Skeletal muscle tissue (tissue), 4 donors: ENCODE measurements around the gene WFDC5. TPM values are rescaled to one million over a fixed set of nuclear protein-coding genes. Genes with fewer than 3 reads are reported as not detected.

Experiments used
- H3K27ac ChIP-seq: one replicate; pipeline ENCODE4 v1.7.0; 2013; ENCODE audit warnings: mild to moderate bottlenecking, low read depth, low read length, inconsistent platforms
- H3K27me3 ChIP-seq, 3 donors: one replicate each; pipeline ENCODE4 v1.7.0; 2013; ENCODE audit warnings: low read length in 3 of 3; ENCODE audit not compliant: control insufficient read depth in 3 of 3, insufficient read depth in 3 of 3
- H3K36me3 ChIP-seq, 3 donors: one replicate each; pipeline ENCODE4 v1.7.0; 2013; ENCODE audit warnings: low read length in 3 of 3; ENCODE audit not compliant: control insufficient read depth in 3 of 3, insufficient read depth in 3 of 3
- H3K4me1 ChIP-seq, 3 donors: one replicate each; pipeline ENCODE4 v1.7.0; 2013; ENCODE audit warnings: low read length in 3 of 3, mild to moderate bottlenecking in 3 of 3; ENCODE audit not compliant: control insufficient read depth in 3 of 3, insufficient read depth in 3 of 3
- H3K4me3 ChIP-seq, 3 donors: one replicate each; pipeline ENCODE4 v1.7.0; 2013; ENCODE audit warnings: low read length in 3 of 3
- H3K9ac ChIP-seq, 3 donors: one replicate each; pipeline ENCODE4 v1.7.0; 2013; ENCODE audit warnings: low read length in 3 of 3, mild to moderate bottlenecking in 3 of 3, moderate library complexity in 2 of 3, low read depth in 1 of 3
- H3K9me3 ChIP-seq, 3 donors: one replicate each; pipeline ENCODE4 v1.7.0; 2013; ENCODE audit warnings: low read length in 3 of 3; ENCODE audit not compliant: control insufficient read depth in 3 of 3
- total RNA-seq: library from RNA; depleted of rRNA; stranded (reverse); fragments of >200 nt; gene quantifications from one replicate; pipeline ENCODE4 v1.2.3, GENCODE V29; 2014
- donor health status: Osteomylitis.

Gene WFDC5
- total RNA-seq, 1 donor from 2014 or later, result not detected

GRCh38 chr20:45118028-45118427 lies 3.1 kb upstream of the WFDC5 start:
- no peaks in the 10 kb centered on the region for H3K4me1 ChIP-seq
- peaks cover 10 to 27% (median 23%) of the 10 kb centered on the region in 3 donors for H3K27me3 ChIP-seq
- H3K27ac ChIP-seq, result no peak overlapping the region
- H3K36me3 ChIP-seq, result no peaks in the 10 kb centered on the region
- H3K9me3 ChIP-seq, result no peaks in the 10 kb centered on the region
- H3K9ac ChIP-seq, result no peak overlapping the region
- H3K4me3 ChIP-seq, result no peak overlapping the region

GRCh38 chr20:45117581-45117980 lies 2.6 kb upstream of the WFDC5 start:
- Histone ChIP-seq H3K27ac (no peak overlapping the region), H3K36me3 (no peaks in the 10 kb centered on the region), H3K9me3 (no peaks in the 10 kb centered on the region), H3K9ac (no peak overlapping the region), H3K4me1 (no peaks in the 10 kb centered on the region), H3K4me3 (no peak overlapping the region), H3K27me3 (peaks cover 10 to 27% (median 23%) of the 10 kb centered on the region in 3 donors)

- Histone ChIP-seq H3K27ac (no peak overlapping the region), H3K4me1 (no peaks in the 10 kb centered on the region), H3K9ac (no peak overlapping the region), H3K36me3 (no peaks in the 10 kb centered on the region), H3K27me3 (peaks cover 10 to 37% (median 28%) of the 10 kb centered on the region in 3 donors), H3K9me3 (no peaks in the 10 kb centered on the region), H3K4me3 (no peak overlapping the region)
These were observed 855 bp upstream of the WFDC5 start for GRCh38 chr20:45115829-45116228.

GRCh38 chr20:45115386-45115774 lies 406 bp upstream of the WFDC5 start:
- H3K4me1 ChIP-seq, result no peaks in the 10 kb centered on the region
- H3K4me3 ChIP-seq, result no peak overlapping the region
- no peaks in the 10 kb centered on the region for H3K36me3 ChIP-seq
- no peaks in the 10 kb centered on the region for H3K9me3 ChIP-seq
- no peak overlapping the region for H3K9ac ChIP-seq
- peaks cover 12 to 41% (median 28%) of the 10 kb centered on the region in 3 donors for H3K27me3 ChIP-seq
- no peak overlapping the region for H3K27ac ChIP-seq

- H3K36me3 ChIP-seq, result no peaks in the 10 kb centered on the region
- H3K9me3 ChIP-seq, result no peaks in the 10 kb centered on the region
- no peak overlapping the region for H3K9ac ChIP-seq
- H3K4me3 ChIP-seq, result no peak overlapping the region
- H3K4me1 ChIP-seq, result no peaks in the 10 kb centered on the region
- no peak overlapping the region for H3K27ac ChIP-seq
- H3K27me3 ChIP-seq, result peaks cover 16 to 40% (median 24%) of the 10 kb centered on the region in 3 donors
These were observed 1.1 kb downstream of the WFDC5 start for GRCh38 chr20:45113865-45114264.

- peaks cover 22 to 42% (median 30%) of the 10 kb centered on the region in 3 donors for H3K27me3 ChIP-seq
- H3K4me1 ChIP-seq, result no peaks in the 10 kb centered on the region
- no peaks in the 10 kb centered on the region for H3K9me3 ChIP-seq
- H3K9ac ChIP-seq, result no peak overlapping the region
- no peak overlapping the region for H3K4me3 ChIP-seq
- H3K36me3 ChIP-seq, result peaks cover 0 to 1% (median 0%) of the 10 kb centered on the region in 3 donors
- no peak overlapping the region for H3K27ac ChIP-seq
These were observed 2.2 kb downstream of the WFDC5 start for GRCh38 chr20:45112754-45113153.

- H3K9me3 ChIP-seq, result no peaks in the 10 kb centered on the region
- peaks cover 23 to 42% (median 30%) of the 10 kb centered on the region in 3 donors for H3K27me3 ChIP-seq
- H3K4me1 ChIP-seq, result no peaks in the 10 kb centered on the region
- no peak overlapping the region for H3K4me3 ChIP-seq
- H3K27ac ChIP-seq, result no peak overlapping the region
- peaks cover 0 to 1% (median 0%) of the 10 kb centered on the region in 3 donors for H3K36me3 ChIP-seq
- H3K9ac ChIP-seq, result no peak overlapping the region
These were observed 3.0 kb downstream of the WFDC5 start for GRCh38 chr20:45111799-45112471.

GRCh38 chr20:45111285-45111684 lies 3.7 kb downstream of the WFDC5 start:
- no peak overlapping the region for H3K27ac ChIP-seq
- no peaks in the 10 kb centered on the region for H3K9me3 ChIP-seq
- H3K27me3 ChIP-seq, result peaks cover 25 to 42% (median 30%) of the 10 kb centered on the region in 3 donors
- H3K36me3 ChIP-seq, result peaks cover 0 to 1% (median 0%) of the 10 kb centered on the region in 3 donors
- no peaks in the 10 kb centered on the region for H3K4me1 ChIP-seq
- H3K9ac ChIP-seq, result no peak overlapping the region
- no peak overlapping the region for H3K4me3 ChIP-seq

GRCh38 chr20:45110301-45110700 lies 4.7 kb downstream of the WFDC5 start:
- H3K9ac ChIP-seq, result no peak overlapping the region
- peaks cover 23 to 42% (median 25%) of the 10 kb centered on the region in 3 donors for H3K27me3 ChIP-seq
- no peak overlapping the region for H3K4me3 ChIP-seq
- no peaks in the 10 kb centered on the region for H3K9me3 ChIP-seq
- H3K27ac ChIP-seq, result no peak overlapping the region
- H3K4me1 ChIP-seq, result no peaks in the 10 kb centered on the region
- H3K36me3 ChIP-seq, result peaks cover 0 to 1% (median 0%) of the 10 kb centered on the region in 3 donors

GRCh38 chr20:45109634-45110033 lies 5.3 kb downstream of the WFDC5 start:
- Histone ChIP-seq H3K36me3 (peaks cover 0 to 1% (median 0%) of the 10 kb centered on the region in 3 donors), H3K9ac (no peak overlapping the region), H3K4me3 (no peak overlapping the region), H3K27me3 (peaks cover 18 to 35% (median 24%) of the 10 kb centered on the region in 3 donors), H3K27ac (no peak overlapping the region), H3K9me3 (no peaks in the 10 kb centered on the region), H3K4me1 (no peaks in the 10 kb centered on the region)
